CD14-positive monocyte (primary cell): ENCODE data around the gene FADS3. TPM values are rescaled to one million over a fixed set of nuclear protein-coding genes. Genes with fewer than 3 reads are reported as not detected.

ENCODE experiments used
- DNase-seq, 3 donors: peaks; one replicate each; pipeline ENCODE4 v3.0.0-alpha.2; 2011 to 2022
- H2AFZ ChIP-seq: 2 replicates; pipeline ENCODE4 v1.6.0; 2012; ENCODE audit warnings: mild to moderate bottlenecking, low read depth, low read length, inconsistent platforms; ENCODE audit not compliant: insufficient read depth, poor library complexity, severe bottlenecking
- H3K27ac ChIP-seq, 2 donors: 1 replicate in 1 of 2; 2 replicates in 1 of 2; pipeline ENCODE4 v1.5.1; 2012 to 2013; ENCODE audit warnings: low read length in 2 of 2, control low read depth in 1 of 2, inconsistent platforms in 1 of 2, low read depth in 1 of 2, mild to moderate bottlenecking in 1 of 2
- H3K27me3 ChIP-seq, 2 donors: one replicate each; pipeline versions ENCODE4 v1.6.0 to v1.6.1; 2011 to 2013; ENCODE audit warnings: low read length in 2 of 2; ENCODE audit not compliant: control insufficient read depth in 2 of 2, insufficient read depth in 2 of 2
- H3K36me3 ChIP-seq, 2 donors: replicated peaks in 1 of 2; 1 replicate in 1 of 2; 2 replicates in 1 of 2; pipeline versions ENCODE4 v1.5.1 to v1.6.1; 2012 to 2013; ENCODE audit warnings: low read length in 2 of 2, control low read depth in 1 of 2, inconsistent platforms in 1 of 2, mild to moderate bottlenecking in 1 of 2; ENCODE audit not compliant: insufficient read depth in 2 of 2, control insufficient read depth in 1 of 2
- H3K4me1 ChIP-seq, 2 donors: 1 replicate in 1 of 2; 2 replicates in 1 of 2; pipeline versions ENCODE4 v1.5.1 to v1.6.1; 2012 to 2013; ENCODE audit warnings: low read length in 2 of 2, control low read depth in 1 of 2, inconsistent platforms in 1 of 2, mild to moderate bottlenecking in 1 of 2, moderate library complexity in 1 of 2; ENCODE audit not compliant: insufficient read depth in 2 of 2, control insufficient read depth in 1 of 2
- H3K4me2 ChIP-seq: replicated peaks from 2 replicates; pipeline ENCODE3; 2012; ENCODE audit warnings: low read length, moderate library complexity, mild to moderate bottlenecking; ENCODE audit not compliant: poor library complexity, severe bottlenecking; ENCODE audit errors: extremely low read depth
- H3K4me3 ChIP-seq, 3 experiments: fragments of 200-600 bp in 1 of 3; sonication (generic) in 1 of 3; replicated peaks in 1 of 3; 1 replicate in 2 of 3; 2 replicates in 1 of 3; pipeline ENCODE4 v1.5.1; 2011 to 2013; ENCODE audit warnings: low read length in 3 of 3, mild to moderate bottlenecking in 3 of 3, control low read depth in 2 of 3, low read depth in 2 of 3, inconsistent platforms in 1 of 3, moderate library complexity in 1 of 3
- H3K79me2 ChIP-seq: 2 replicates; pipeline ENCODE4 v1.6.0; 2012; ENCODE audit warnings: mild to moderate bottlenecking, control low read depth, inconsistent platforms, low read length, moderate library complexity; ENCODE audit not compliant: insufficient read depth
- H3K9ac ChIP-seq: 2 replicates; pipeline ENCODE4 v1.6.0; 2017; ENCODE audit warnings: low read length, mild to moderate bottlenecking; ENCODE audit not compliant: insufficient read depth, poor library complexity, severe bottlenecking
- H3K9me3 ChIP-seq, 2 donors: replicated peaks in 1 of 2; 1 replicate in 1 of 2; 2 replicates in 1 of 2; pipeline versions ENCODE4 v1.5.1 to v1.6.1; 2012 to 2013; ENCODE audit warnings: low read length in 2 of 2, control low read depth in 1 of 2; ENCODE audit not compliant: control insufficient read depth in 1 of 2, insufficient read depth in 1 of 2
- H4K20me1 ChIP-seq: 2 replicates; pipeline ENCODE4 v1.6.0; 2012; ENCODE audit warnings: mild to moderate bottlenecking, low read length, control low read depth, moderate library complexity; ENCODE audit not compliant: insufficient read depth
- H3K27ac Mint-ChIP-seq, 7 donors: one replicate each; pipeline ENCODE4 v1.8.0; 2020; ENCODE audit warnings: mild to moderate bottlenecking in 7 of 7, mixed read lengths in 7 of 7, moderate library complexity in 6 of 7, inconsistent platforms in 2 of 7
- H3K27me3 Mint-ChIP-seq, 3 donors: one replicate each; pipeline ENCODE4 v1.8.0; 2021 to 2022; ENCODE audit warnings: low read depth in 3 of 3, mild to moderate bottlenecking in 3 of 3, mixed read lengths in 3 of 3, moderate library complexity in 3 of 3, inconsistent platforms in 1 of 3
- H3K36me3 Mint-ChIP-seq, 2 donors: one replicate each; pipeline ENCODE4 v1.8.0; 2020; ENCODE audit warnings: mixed read lengths in 2 of 2, inconsistent platforms in 1 of 2, mild to moderate bottlenecking in 1 of 2
- H3K4me1 Mint-ChIP-seq: one replicate; pipeline ENCODE4 v1.8.0; 2020; ENCODE audit warnings: mild to moderate bottlenecking, mixed read lengths
- H3K4me3 Mint-ChIP-seq, 2 donors: one replicate each; pipeline ENCODE4 v1.8.0; 2020; ENCODE audit warnings: mild to moderate bottlenecking in 2 of 2, mixed read lengths in 2 of 2, moderate library complexity in 1 of 2
- H3K9me3 Mint-ChIP-seq, 7 donors: one replicate each; pipeline ENCODE4 v1.8.0; 2020 to 2022; ENCODE audit warnings: mixed read lengths in 7 of 7, mild to moderate bottlenecking in 6 of 7, moderate library complexity in 6 of 7, inconsistent platforms in 2 of 7
- WGBS: methylation state at CpG from one replicate; pipeline ENCODE4 v1.1.5; 2013; ENCODE audit warnings: missing lambda C conversion rate; ENCODE audit not compliant: insufficient coverage; 5-methylcytosine and 5-hydroxymethylcytosine counted together
- intact Hi-C, 2 donors: fragments of 100-400 bp; cut with micrococcal nuclease; formaldehyde crosslinking; loops; one replicate each; pipeline versions ENCODE4 v1.15.0 to v1.15.1; 2023
- polyA plus RNA-seq, 3 donors: library from polyadenylated mRNA; depleted of rRNA in 1 of 3; unstranded in 2 of 3; stranded (reverse) in 1 of 3; fragments of 300-500 nt in 2 of 3; fragments of >200 nt in 1 of 3; fragmentation: Illumina TruSeq in 2 of 3; gene quantifications; 1 replicate in 2 of 3; 2 replicates in 1 of 3; pipeline ENCODE4 v1.2.3, GENCODE V29; 2012 to 2021
- TF ChIP-seq, protein P1 (sequence below): fragments of 200-600 bp; IDR thresholded peaks from one replicate; pipeline ENCODE4 v1.8.0; 2022; ENCODE audit warnings: antibody characterized with exemption, mild to moderate bottlenecking

Gene FADS3
- polyA plus RNA-seq, 3 donors: 2.5 to 6.8 (median 5.8) TPM

DNA sequence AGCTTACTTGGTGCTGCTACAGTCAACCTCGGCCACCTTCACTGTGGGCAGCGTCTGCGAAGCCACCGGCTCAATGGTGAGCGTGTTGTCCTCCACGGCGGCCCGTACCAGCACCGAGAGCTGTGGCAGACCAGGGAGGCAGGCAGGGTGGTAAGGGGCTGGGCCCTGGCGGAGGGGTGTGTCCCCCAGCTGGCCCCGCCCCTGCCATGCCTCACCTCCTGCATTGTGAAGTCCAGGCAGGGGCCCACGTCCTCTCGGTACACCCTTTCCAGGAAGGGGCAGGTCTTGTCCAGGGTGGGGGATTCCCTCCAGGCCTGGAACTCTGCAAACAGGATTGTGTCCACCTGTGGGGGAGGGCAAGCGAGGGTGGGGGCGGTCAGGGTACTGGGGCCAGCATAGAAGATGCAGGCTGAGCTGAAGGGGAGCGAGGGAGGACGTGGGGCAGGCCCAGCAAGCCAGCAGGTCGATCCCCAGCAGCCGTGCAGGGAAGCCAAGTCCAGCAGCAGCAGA, 13.2 kb upstream of the FADS3 start:
- TF ChIP-seq, protein P1, sequence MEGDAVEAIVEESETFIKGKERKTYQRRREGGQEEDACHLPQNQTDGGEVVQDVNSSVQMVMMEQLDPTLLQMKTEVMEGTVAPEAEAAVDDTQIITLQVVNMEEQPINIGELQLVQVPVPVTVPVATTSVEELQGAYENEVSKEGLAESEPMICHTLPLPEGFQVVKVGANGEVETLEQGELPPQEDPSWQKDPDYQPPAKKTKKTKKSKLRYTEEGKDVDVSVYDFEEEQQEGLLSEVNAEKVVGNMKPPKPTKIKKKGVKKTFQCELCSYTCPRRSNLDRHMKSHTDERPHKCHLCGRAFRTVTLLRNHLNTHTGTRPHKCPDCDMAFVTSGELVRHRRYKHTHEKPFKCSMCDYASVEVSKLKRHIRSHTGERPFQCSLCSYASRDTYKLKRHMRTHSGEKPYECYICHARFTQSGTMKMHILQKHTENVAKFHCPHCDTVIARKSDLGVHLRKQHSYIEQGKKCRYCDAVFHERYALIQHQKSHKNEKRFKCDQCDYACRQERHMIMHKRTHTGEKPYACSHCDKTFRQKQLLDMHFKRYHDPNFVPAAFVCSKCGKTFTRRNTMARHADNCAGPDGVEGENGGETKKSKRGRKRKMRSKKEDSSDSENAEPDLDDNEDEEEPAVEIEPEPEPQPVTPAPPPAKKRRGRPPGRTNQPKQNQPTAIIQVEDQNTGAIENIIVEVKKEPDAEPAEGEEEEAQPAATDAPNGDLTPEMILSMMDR: no peak
- Histone ChIP-seq H3K36me3 (no peaks in the 10 kb centered on the region), H3K9me3 (no peaks in the 10 kb centered on the region), H3K4me3 (no peak overlapping the region), H3K4me2 (no peak overlapping the region), H3K79me2 (no peaks in the 10 kb centered on the region), H2AFZ (peak overlapping the region; percentile 32), H3K27me3 (peaks cover 0 to 10% of the 10 kb centered on the region in 2 donors), H3K4me1 (peaks cover 0 to 7% of the 10 kb centered on the region in 2 donors), H3K27ac (no peak overlapping the region), H3K9ac (peak overlapping the region; percentile 13), H4K20me1 (no peaks in the 10 kb centered on the region)
- peaks cover 5% of the 10 kb centered on the region for H3K4me1 Mint-ChIP-seq
- H3K9me3 Mint-ChIP-seq: peaks cover 0 to 5% (median 1%) of the 10 kb centered on the region in 7 donors
- H3K36me3 Mint-ChIP-seq: no peaks in the 10 kb centered on the region
- no peak overlapping the region for H3K27ac Mint-ChIP-seq
- WGBS: 43% methylated on average over 17 of the region's 19 CpGs
- H3K27me3 Mint-ChIP-seq: peaks cover 5 to 14% (median 8%) of the 10 kb centered on the region in 3 donors
- no peak overlapping the region for H3K4me3 Mint-ChIP-seq
- intact Hi-C loops: no loop called here
- no peak for DNase-seq

DNA sequence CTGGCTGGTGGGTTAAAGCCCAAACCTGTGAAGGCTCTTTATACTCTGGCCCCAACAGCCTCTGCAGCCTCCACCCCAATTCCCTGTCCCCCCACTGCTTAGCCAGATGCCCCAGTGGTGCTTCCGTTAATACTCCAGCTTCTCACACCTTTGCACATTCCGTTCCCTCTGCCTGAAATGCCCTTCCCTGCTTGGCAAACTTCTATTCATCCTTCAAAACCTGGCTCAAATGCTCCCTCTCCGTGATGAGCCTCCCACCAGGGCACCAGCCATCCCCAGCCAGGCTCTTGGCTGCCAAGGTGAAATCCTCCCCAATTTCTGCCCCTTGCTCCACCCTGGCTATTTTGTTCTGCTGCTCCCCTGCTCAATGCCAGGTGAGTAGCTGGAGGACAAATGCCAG, 12.5 kb upstream of the FADS3 start:
- H4K20me1 ChIP-seq: no peaks in the 10 kb centered on the region
- H3K4me2 ChIP-seq: no peak overlapping the region
- intact Hi-C loops: loop anchor here in 1 of 2 donors (2.0 kb wide), 1 partner anchor 43 kb away; no protein-coding TSS in a partner anchor
- Mint-ChIP-seq H3K27ac (no peak overlapping the region), H3K27me3 (peaks cover 5 to 11% (median 8%) of the 10 kb centered on the region in 3 donors), H3K4me1 (peaks cover 10% of the 10 kb centered on the region), H3K36me3 (no peaks in the 10 kb centered on the region), H3K4me3 (no peak overlapping the region), H3K9me3 (peaks cover 0 to 5% (median 1%) of the 10 kb centered on the region in 7 donors)
- no peak overlapping the region for H2AFZ ChIP-seq
- no peaks in the 10 kb centered on the region for H3K9me3 ChIP-seq
- no peak overlapping the region for H3K9ac ChIP-seq
- H3K4me3 ChIP-seq: no peak overlapping the region
- H3K36me3 ChIP-seq: no peaks in the 10 kb centered on the region
- peaks cover 0 to 10% of the 10 kb centered on the region in 2 donors for H3K27me3 ChIP-seq
- peaks cover 0 to 12% of the 10 kb centered on the region in 2 donors for H3K4me1 ChIP-seq
- WGBS: 94% methylated on average over 3 of the region's 3 CpGs
- no peak overlapping the region for H3K27ac ChIP-seq
- TF ChIP-seq, protein P1: no peak
- H3K79me2 ChIP-seq: no peaks in the 10 kb centered on the region
- no peak for DNase-seq
